Fibroblast of the aortic adventitia (primary cell): ENCODE measurements around the gene DPEP3. TPM values are rescaled to one million over a fixed set of nuclear protein-coding genes. Genes with fewer than 3 reads are reported as not detected.

Source experiments
- DNase-seq: peaks from one replicate; pipeline ENCODE4 v3.0.0-alpha.2; 2010; ENCODE audit warnings: low read depth
- H3K4me3 ChIP-seq: 2 replicates; pipeline ENCODE4 v1.5.1; 2011; ENCODE audit warnings: low read depth, mild to moderate bottlenecking, control low read depth, low read length, moderate library complexity
- small RNA-seq: library from RNA; depleted of rRNA; stranded (forward); fragments of <200 nt; gene quantifications from one replicate; pipeline ENCODE3, GENCODE V24; 2012
- total RNA-seq: library from RNA; depleted of rRNA; stranded (reverse); fragments of >200 nt; gene quantifications from 2 replicates; pipeline ENCODE4 v1.2.3, GENCODE V29; 2012; ENCODE audit warnings: low replicate concordance
- TF ChIP-seq, protein P1 (sequence below): IDR thresholded peaks from 2 replicates; pipeline ENCODE4 v1.5.1; 2011; ENCODE audit warnings: mild to moderate bottlenecking, low read length, control low read depth, inconsistent platforms; ENCODE audit not compliant: insufficient read depth

Gene DPEP3
- total RNA-seq, 1 donor, result not detected

DNA sequence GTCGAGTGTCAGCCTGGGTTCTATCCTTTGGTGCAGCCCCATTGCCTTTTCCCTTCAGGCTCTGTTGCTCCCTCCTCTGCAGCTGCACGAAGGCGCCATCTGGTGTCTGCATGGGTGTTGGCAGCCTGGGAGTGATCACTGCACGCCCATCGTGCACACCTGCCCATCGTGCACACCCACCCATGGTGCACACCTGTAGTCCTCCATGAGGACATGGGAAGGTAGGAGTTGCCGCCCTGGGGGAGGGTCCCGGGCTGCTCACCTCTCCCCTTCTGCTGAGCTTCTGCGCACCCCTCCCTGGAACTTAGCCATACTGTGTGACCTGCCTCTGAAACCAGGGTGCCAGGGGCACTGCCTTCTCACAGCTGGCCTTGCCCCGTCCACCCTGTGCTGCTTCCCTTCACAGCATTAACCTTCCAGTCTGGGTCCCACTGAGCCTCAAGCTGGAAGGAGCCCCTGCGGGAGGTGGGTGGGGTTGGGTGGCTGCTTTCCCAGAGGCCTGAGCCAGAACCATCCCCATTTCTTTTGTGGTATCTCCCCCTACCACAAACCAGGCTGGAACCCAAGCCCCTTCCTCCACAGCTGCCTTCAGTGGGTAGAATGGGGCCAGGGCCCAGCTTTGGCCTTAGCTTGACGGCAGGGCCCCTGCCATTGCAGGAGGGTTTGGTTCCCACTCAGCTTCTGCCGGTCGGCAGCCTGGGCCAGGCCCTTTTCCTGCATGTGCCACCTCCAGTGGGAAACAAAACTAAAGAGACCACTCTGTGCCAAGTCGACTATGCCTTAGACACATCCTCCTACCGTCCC lies 51.5 kb downstream of the DPEP3 start:
- peak; percentile 60 for DNase-seq
- H3K4me3 ChIP-seq, result no peak overlapping the region
- TF ChIP-seq, protein P1, sequence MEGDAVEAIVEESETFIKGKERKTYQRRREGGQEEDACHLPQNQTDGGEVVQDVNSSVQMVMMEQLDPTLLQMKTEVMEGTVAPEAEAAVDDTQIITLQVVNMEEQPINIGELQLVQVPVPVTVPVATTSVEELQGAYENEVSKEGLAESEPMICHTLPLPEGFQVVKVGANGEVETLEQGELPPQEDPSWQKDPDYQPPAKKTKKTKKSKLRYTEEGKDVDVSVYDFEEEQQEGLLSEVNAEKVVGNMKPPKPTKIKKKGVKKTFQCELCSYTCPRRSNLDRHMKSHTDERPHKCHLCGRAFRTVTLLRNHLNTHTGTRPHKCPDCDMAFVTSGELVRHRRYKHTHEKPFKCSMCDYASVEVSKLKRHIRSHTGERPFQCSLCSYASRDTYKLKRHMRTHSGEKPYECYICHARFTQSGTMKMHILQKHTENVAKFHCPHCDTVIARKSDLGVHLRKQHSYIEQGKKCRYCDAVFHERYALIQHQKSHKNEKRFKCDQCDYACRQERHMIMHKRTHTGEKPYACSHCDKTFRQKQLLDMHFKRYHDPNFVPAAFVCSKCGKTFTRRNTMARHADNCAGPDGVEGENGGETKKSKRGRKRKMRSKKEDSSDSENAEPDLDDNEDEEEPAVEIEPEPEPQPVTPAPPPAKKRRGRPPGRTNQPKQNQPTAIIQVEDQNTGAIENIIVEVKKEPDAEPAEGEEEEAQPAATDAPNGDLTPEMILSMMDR, result peak; percentile 91

DNA sequence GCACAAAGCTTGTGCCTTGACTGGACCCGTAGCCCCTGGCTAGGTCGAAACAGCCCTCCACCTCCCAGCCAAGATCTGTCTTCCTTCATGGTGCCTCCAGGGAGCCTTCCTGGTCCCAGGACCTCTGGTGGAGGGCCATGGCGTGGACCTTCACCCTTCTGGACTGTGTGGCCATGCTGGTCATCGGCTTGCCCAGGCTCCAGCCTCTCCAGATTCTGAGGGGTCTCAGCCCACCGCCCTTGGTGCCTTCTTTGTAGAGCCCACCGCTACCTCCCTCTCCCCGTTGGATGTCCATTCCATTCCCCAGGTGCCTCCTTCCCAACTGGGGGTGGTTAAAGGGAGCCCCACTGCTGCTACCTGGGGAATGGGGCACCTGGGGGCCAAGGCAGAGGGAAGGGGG lies 52.2 kb downstream of the DPEP3 start:
- TF ChIP-seq, protein P1, result no peak

DNA sequence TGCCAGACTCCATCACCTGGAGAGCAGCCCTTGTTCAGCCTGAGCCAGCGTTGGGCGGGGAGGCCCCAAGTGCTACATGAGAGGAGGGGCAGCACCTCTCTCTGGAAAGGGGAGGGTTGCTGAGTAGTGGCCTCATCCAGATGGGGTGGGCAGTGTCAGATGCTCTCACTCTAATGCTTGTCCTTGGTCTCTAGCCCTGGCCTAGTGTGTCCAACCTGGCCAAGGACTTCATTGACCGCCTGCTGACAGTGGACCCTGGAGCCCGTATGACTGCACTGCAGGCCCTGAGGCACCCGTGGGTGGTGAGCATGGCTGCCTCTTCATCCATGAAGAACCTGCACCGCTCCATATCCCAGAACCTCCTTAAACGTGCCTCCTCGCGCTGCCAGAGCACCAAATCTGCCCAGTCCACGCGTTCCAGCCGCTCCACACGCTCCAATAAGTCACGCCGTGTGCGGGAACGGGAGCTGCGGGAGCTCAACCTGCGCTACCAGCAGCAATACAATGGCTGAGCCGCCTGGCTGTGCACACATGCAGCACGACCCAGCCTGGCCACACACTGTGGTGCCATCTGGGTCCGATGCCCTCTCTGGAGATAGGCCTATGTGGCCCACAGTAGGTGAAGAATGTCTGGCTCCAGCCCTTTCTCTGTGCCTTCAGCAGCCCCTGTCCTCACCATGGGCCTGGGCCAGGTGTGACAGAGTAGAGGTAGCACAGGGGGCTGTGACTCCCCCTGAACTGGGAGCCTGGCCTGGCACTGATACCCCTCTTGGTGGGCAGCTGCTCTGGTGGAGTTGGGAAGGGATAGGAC lies 53.0 kb downstream of the DPEP3 start:
- DNase-seq, result no peak
- no peak overlapping the region for H3K4me3 ChIP-seq
- TF ChIP-seq, protein P1, result no peak

More for the DNA sequence above, 52.2 kb downstream of the DPEP3 start:
- no peak for DNase-seq
- H3K4me3 ChIP-seq, result no peak overlapping the region

DNA sequence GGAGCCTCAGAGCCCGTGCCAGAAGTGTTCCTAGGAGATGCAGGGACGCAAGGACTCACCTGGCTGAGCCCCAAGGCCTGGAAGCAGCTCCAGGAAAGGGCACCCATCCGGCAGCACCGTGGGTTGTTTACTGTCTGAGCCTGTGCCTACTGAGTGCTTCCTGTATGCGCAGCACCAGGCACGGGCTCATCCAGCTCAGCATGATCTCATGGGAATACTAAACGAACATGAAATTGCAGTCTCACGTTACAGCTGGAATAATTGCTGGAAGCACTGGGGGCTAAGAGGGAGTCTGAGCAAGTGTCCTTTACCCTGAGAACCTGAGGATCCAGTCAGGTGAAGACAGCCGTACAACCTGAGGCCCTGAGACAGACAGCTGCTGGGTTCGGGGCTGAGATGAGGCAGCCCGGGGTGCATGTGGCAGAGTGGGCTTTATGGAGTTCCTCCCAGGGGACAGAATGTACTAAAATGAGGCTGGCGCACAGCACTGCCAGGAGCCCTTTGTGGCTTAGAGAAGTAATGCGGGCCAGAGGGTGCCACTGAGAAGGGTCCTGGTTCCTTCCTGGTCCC lies 54.0 kb downstream of the DPEP3 start:
- DNase-seq, result peak; percentile 34
- H3K4me3 ChIP-seq, result no peak overlapping the region
- TF ChIP-seq, protein P1, result peak; percentile 20

Small RNA genes lying within 50 kb of the gene (small RNA-seq; reads per million reads assigned to genes)
- gene RNU6-359P, result not detected

Other genes with a start within 250 kb of the DPEP3 start
- 3.1 and 6.4 TPM in 2 replicates for gene RANBP10, start 173.9 kb downstream of the DPEP3 start, total RNA-seq
- 0.99 and 1.8 TPM in 2 replicates for gene TSNAXIP1, start 173.6 kb downstream of the DPEP3 start, total RNA-seq
- gene THAP11, start 138.2 kb downstream of the DPEP3 start, total RNA-seq, result 19.8 and 21.1 TPM in 2 replicates
- 24.4 and 155 TPM in 2 replicates for gene NUTF2, start 133.6 kb downstream of the DPEP3 start, total RNA-seq
- gene CENPT, start 132.8 kb downstream of the DPEP3 start, total RNA-seq, result 28.9 and 39.9 TPM in 2 replicates
- 29.1 and 47.4 TPM in 2 replicates for gene EDC4, start 107.4 kb downstream of the DPEP3 start, total RNA-seq
- not detected in 2 replicates for gene NRN1L, start 95.6 kb downstream of the DPEP3 start, total RNA-seq
- gene PSKH1, start 87.2 kb downstream of the DPEP3 start, total RNA-seq, result 11.0 and 19.8 TPM in 2 replicates
- 0.27 and 4.6 TPM in 2 replicates for gene CTRL, start 48.6 kb downstream of the DPEP3 start, total RNA-seq
- gene PSMB10, start 43.6 kb downstream of the DPEP3 start, total RNA-seq, result 22.7 and 42.4 TPM in 2 replicates
- 2.7 and 5.2 TPM in 2 replicates for gene LCAT, start 36.4 kb downstream of the DPEP3 start, total RNA-seq
- 32.1 and 65.6 TPM in 2 replicates for gene SLC12A4, start 11.9 kb downstream of the DPEP3 start, total RNA-seq
- gene DPEP2, start 19.0 kb upstream of the DPEP3 start, total RNA-seq, result not detected in 2 replicates
- not detected in 2 replicates for gene DPEP2NB, start 35.4 kb upstream of the DPEP3 start, total RNA-seq
- gene DDX28, start 42.7 kb upstream of the DPEP3 start, total RNA-seq, result 5.6 and 9.9 TPM in 2 replicates
- gene DUS2, start 42.8 kb upstream of the DPEP3 start, total RNA-seq, result 12.9 and 14.6 TPM in 2 replicates
- 17.7 and 36.3 TPM in 2 replicates for gene NFATC3, start 104.9 kb upstream of the DPEP3 start, total RNA-seq